Activated naive CD4-positive, alpha-beta T cell treated with anti-CD3 and anti-CD28 coated beads, Interleukin-2, amount 50 U/mL, for 16 hours (primary cell): Measurements from ENCODE around the gene MICALL2.

Experiments
- DNase-seq: peaks from one replicate; pipeline ENCODE4 v3.0.0-alpha.2; 2020

MICALL2 gene

GRCh38 chr7:1466524-1467271, 7.4 kb upstream of the MICALL2 start:
- no peak for DNase-seq

DNA sequence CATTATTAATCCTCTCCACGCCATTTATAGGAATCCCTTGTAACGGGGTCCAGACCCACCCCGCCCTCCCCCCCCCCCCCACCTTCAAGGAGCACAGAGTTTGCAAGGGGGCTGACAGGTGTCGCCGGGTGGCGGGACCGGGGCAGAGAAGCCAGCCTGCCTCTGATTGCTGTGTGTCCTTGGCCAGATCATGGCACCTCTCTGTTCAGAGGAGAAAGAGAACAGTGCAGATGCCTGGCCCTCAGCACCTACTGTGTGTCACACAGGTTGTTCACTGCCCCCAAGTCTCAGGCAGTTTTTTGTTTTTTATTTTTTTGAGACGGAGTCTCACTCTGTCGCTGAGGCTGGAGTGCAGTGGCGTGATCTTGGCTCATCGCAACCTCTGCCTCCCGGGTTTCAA, 5.4 kb upstream of the MICALL2 start:
- no peak for DNase-seq

GRCh38 chr7:1463676-1464223, 4.5 kb upstream of the MICALL2 start:
- no peak for DNase-seq

DNA sequence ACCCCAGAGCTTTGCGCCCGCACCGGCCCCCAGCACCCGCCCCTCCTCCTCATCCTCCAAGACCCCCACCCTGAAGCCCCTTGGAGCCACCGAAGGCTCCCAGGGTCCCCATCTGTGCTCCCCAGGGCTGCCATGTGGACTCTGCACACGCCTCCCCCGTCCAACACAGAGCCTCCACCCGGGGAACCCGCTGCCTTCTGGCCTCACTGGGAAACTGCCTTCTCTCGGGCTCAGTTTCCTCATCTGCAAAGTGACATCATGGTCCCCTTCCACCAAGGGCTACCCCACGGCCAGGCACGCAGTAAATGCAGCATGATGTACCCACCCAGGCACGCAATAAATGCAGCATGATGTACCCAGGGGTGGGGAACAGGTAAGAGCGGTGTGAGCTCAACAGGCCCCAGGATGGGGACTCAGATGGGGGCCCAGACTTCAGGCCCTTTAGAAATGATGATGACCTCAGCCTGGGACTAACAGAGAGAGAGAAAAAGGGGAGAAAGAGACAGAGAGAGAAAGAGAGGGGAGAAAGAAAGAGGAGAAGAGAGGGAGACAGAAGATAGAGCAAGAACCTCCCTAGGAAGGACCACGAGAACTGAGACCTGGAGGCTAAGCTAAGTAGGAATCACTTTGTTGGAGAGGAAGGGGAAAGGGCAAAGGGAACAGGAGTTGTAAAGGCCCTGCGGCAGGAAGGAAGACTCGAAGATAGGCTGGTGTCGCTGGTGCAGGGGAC, 2.5 kb upstream of the MICALL2 start:
- DNase-seq, result no peak

DNA sequence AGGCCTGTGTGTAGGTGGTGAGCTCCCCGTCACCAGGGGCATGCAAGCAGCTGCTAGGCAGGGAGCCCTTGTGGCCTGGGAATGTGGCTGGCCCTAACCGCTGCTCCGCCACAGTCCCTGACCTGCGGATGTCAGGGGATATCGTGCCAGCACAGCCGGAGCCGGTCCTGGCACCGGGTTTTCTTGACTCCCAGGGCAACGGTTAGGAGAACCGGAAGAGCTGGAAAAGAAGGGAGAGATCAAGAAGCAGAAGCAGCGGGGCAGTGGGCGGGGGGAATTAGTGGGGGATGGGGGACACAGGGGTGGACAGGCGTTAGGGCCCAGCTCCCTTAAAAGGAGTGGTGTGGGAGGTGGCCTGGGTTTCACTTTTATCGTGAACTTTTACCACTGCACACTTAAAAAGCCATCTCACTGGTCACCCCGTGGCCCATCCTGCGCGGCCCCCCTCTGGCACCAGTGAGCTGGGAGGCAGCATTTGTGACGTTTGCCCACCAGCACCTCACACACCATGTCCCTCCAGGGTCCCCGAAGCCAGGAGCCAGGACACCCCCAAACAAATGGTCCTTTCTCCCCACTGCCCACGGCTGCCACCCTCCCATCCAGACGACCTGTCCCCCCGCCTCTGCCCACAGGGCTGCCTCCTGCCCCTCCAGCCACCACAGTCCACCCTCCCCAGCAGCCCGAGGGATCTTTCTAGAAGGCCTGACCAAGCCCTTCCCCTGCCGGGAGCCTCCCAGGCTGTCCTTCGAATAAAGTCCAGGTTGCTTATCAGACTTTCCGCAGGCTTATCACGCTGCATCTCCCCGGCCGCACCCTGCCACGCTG, 1.8 kb upstream of the MICALL2 start:
- no peak for DNase-seq

GRCh38 chr7:1459920-1460820, 900 bp upstream of the MICALL2 start:
- peak; percentile 23 for DNase-seq

- DNase-seq, result peak; percentile 97
Observed at GRCh38 chr7:1459512-1459892, 232 bp upstream of the MICALL2 start.

DNA sequence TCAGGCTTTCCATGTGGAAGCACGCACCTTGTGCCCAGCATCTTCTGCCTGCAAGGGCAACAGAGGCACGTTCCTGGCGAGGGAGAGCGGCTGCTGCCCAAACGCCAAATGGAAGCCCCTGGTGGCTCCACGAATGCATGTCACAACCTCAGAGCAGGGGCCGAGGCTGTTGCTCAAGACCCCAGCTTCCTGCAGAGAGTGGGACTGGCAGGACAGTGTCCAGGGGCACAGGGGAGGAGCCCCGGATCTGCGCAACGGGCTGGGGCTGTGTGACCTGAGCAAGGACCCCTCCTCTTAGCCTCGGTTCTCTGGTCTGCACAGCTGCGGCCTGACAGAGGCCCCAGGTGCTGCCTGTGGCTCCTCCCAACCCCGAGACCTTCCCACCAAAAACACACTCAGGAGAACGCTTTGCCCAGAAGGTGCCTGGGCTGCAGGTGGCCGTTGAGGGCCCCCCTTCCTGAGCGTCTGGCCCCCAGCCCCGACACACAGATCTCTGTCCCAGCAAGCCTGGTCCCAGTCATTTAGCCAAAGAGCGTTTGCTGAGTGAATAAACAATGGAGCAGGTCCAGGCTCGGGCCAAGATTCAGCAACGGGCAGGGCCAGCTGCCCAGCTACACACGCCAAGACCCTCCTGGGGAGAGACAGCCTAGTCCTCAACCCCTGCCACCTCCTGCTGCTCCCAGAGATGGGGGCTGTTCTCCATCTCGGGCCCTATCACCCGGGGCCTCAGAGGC, 1.2 kb downstream of the MICALL2 start:
- no peak for DNase-seq

GRCh38 chr7:1457059-1457948, 2.0 kb downstream of the MICALL2 start:
- DNase-seq, result no peak

GRCh38 chr7:1455955-1456354, 3.3 kb downstream of the MICALL2 start:
- DNase-seq, result no peak

DNA sequence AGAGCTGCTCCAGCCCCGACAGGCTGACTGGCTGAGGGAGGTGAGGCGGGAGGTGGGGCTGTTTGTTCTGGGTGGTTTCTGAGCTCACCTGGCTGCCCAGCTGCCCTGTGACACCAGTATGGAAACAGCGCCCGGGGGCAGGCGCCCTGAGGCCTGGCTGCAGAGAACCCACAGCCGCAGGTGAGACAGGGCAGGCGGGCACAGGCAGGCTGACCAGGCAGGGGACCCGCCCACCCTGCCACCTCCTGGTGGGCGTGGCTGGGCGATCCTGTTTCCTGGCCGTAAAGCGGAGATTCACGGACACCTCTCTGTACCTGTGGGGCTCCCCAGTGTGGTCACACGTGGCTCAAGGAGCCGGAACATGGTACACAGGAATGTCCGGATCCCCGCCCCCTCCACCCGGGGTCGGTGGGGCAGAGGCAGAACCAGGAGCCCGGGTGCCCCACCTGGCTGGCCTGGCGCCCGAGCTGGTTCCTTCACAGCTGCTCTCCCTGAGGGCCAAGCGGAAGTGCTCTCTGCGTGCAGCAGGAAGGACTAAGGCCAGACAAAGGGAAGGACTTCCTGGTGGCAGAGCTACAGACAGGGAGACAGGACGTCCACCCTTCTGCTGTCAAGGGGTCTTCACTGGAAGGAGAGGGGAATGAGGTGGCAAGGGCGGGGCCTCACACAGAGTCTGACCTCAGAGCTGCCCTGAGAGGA, 3.9 kb downstream of the MICALL2 start:
- DNase-seq, result no peak

DNA sequence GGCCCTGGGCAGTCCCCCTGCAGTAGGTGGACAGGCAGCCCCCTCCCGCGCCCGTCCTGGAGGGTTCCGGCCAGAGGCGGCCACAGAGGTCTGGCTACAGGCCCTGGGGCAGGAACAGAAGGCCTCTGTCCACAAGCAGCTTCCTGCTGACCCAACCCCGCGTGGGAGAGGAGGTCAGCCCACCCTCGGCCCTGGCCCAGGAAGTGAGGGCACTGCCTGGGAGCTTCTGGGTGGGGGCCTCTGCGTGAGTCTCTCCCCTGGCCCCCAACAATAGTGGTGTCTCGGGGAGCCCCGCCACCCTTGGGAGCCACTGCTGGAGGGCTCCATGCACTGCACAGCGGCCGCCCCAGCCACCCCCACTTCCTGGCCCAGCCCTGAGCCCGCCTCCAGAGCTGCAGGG, 4.7 kb downstream of the MICALL2 start:
- DNase-seq, result no peak

DNA sequence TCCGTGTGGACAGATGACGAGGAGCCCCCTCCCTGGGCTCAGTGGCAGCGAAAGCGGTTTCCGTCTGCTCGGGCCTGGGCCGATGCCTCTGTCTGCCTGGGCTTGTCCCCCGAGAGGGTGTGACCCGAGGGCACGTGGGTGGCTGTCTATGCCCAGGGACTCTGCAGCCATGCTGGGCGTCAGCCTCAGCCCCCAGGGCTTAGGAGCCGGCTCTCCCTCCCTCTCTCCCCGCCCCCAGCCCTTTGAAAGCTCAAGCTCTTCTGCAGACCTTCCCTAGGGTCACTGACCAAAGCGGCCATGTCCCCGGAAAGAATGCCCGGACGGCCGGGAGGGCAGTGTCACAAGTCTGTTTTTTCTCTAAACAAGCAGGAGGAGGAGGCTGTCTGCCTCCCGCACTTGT, 7.1 kb downstream of the MICALL2 start:
- no peak for DNase-seq

- no peak for DNase-seq
Observed at GRCh38 chr7:1450987-1451386, 8.3 kb downstream of the MICALL2 start.

DNA sequence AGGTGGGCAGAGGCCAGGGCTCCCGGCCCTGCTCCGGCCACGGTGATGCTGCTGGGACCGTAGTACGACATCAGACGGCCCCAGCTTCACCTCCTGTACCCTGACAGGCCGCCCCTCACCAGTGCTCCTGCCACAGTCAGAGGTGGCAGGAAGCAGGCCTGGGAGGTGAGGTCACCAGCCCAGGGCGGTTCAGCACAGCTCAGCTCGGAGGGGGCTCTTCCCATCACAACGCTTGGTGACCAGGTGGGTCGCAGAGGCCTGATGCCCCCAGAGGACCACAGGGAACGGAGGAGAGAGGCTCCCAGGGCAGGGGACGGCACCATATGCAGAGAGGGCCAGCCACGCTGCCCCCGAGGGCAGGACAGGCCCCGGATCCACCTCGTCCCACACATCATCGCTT, 8.8 kb downstream of the MICALL2 start:
- DNase-seq, result no peak

DNA sequence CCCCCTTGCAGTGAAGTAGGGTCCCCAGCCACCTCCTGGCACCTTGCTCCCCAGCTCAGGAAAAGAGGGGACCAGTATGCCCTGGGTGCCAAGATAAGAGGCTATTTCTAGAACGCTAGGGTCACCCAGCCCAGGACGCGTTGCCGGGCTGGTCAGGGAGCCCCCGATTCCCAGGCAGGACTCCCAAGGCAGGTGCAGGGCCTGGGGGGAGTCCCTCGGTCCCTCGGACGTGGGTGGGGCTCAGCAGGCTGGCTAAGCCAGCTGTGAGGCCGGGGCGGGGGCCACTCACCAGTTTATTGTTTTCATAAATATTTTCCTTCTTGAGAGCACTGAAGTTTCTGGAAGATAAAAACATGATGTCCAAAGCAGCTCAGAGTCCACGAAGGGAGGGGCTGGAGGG, 9.3 kb downstream of the MICALL2 start:
- DNase-seq, result no peak

GRCh38 chr7:1449501-1449900, 9.8 kb downstream of the MICALL2 start:
- no peak for DNase-seq

DNA sequence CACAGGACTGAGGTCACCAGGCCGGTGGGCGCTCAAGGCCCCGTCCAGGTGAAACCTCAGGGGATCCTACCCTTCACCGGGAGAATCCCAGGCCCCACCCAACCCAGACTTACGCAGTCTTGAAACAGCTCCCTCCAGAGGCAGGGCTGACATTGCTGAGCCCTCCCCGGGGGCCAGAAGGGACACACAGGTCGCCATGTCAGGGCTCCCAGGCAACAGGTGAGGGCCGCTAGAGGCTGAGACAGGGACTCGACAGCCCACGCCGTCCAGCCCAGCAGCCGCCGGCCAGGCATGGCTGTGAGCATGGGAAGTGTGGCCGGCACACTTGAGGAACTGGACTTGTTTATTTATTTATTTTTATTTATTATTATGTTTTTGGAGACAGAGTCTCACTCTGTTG, 10.3 kb downstream of the MICALL2 start:
- DNase-seq, result no peak

DNA sequence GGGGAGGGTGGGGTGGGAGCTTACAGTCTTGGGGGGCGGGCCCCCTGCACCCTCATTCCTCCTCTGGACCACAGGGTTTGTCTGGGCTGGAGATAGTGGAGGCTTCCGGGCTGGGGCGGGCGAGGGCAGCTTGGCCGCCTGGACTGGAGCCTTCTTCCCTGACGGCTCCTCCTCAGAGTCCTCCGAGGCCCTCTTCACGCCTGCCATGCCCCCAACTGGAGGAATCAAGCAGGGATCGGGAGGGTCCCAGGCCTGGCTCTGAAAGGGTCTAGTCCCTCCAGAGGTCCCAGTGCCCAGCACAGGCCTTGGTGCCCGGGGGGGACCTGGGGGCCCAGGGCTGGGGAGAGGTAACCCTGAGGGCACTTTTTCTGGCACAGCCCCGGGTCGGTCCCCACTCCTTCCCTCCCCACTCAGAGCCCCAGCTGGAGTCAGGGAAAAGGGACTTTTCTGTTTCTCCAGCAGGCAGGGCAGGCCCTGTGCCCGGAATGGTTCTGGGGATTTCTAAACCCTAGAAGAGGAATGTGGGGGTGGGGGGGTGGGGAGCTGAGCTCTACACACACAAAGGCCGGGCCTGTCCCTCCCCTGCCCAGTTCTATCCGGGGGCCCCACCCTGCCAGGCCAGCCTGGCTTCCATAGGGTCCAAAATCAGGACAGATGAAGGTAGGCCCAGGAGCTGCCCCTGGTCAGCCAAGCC, 11.6 kb downstream of the MICALL2 start:
- no peak for DNase-seq
